DND-41 (cell line): ENCODE results near the gene LEMD1.

Source experiments
- ATAC-seq: fragments of 200-7000 bp; cut with Tn5 transposase; 3 replicates; pipeline ENCODE4 v1.9.1; 2021; ENCODE audit warnings: low read depth; ENCODE audit not compliant: insufficient read depth
- DNase-seq: peaks from one replicate; pipeline ENCODE4 v3.0.0-alpha.2; 2020
- H2AFZ ChIP-seq: 2 replicates; pipeline ENCODE4 v1.6.0; 2012; ENCODE audit warnings: low read depth, low read length
- H3K27ac ChIP-seq: 2 replicates; pipeline ENCODE4 v1.5.1; 2012; ENCODE audit warnings: low read length, inconsistent platforms
- H3K27me3 ChIP-seq: fragments of 200-600 bp; sonication (generic); 2 replicates; pipeline ENCODE4 v1.6.0; 2012; ENCODE audit warnings: low read length, mild to moderate bottlenecking, inconsistent platforms; ENCODE audit not compliant: insufficient read depth, poor library complexity
- H3K36me3 ChIP-seq: 2 replicates; pipeline ENCODE4 v1.5.1; 2012; ENCODE audit warnings: low read length, inconsistent platforms; ENCODE audit not compliant: insufficient read depth
- H3K4me1 ChIP-seq: 2 replicates; pipeline ENCODE4 v1.5.1; 2012; ENCODE audit warnings: mild to moderate bottlenecking, low read length; ENCODE audit not compliant: insufficient read depth
- H3K4me2 ChIP-seq: 2 replicates; pipeline ENCODE4 v1.6.0; 2012; ENCODE audit warnings: mild to moderate bottlenecking, moderate library complexity, low read length, inconsistent platforms; ENCODE audit not compliant: insufficient read depth
- H3K4me3 ChIP-seq, 2 experiments: fragments of 200-600 bp in 1 of 2; shearing (Covaris generic) in 1 of 2; 2 replicates each; pipeline ENCODE4 v1.5.1; 2012 to 2016; ENCODE audit warnings: inconsistent platforms in 2 of 2, low read length in 2 of 2, mild to moderate bottlenecking in 2 of 2, low read depth in 1 of 2, moderate library complexity in 1 of 2
- H3K79me2 ChIP-seq: 2 replicates; pipeline ENCODE4 v1.6.0; 2012; ENCODE audit warnings: low read length, inconsistent platforms; ENCODE audit not compliant: insufficient read depth
- H3K9ac ChIP-seq: 2 replicates; pipeline ENCODE4 v1.6.0; 2012; ENCODE audit warnings: low read depth, mild to moderate bottlenecking, inconsistent platforms, low read length, moderate library complexity
- H3K9me3 ChIP-seq: 2 replicates; pipeline ENCODE4 v1.5.1; 2012; ENCODE audit warnings: low read length, moderate library complexity, mild to moderate bottlenecking, inconsistent platforms; ENCODE audit not compliant: insufficient read depth, severe bottlenecking
- H4K20me1 ChIP-seq: 2 replicates; pipeline ENCODE4 v1.6.0; 2012; ENCODE audit warnings: low read length; ENCODE audit not compliant: insufficient read depth
- EZH2 ChIP-seq: IDR thresholded peaks from 3 replicates; pipeline ENCODE4 v1.6.1; 2012; ENCODE audit warnings: borderline replicate concordance, low read depth, mild to moderate bottlenecking, moderate library complexity, low read length, inconsistent platforms; ENCODE audit not compliant: severe bottlenecking
- TF ChIP-seq, protein P1 (sequence below): IDR thresholded peaks from 2 replicates; pipeline ENCODE4 v1.5.1; 2012; ENCODE audit warnings: borderline replicate concordance, low read length, moderate library complexity, mild to moderate bottlenecking; ENCODE audit not compliant: poor library complexity, severe bottlenecking; ENCODE audit errors: extremely low read depth

LEMD1 gene

DNA sequence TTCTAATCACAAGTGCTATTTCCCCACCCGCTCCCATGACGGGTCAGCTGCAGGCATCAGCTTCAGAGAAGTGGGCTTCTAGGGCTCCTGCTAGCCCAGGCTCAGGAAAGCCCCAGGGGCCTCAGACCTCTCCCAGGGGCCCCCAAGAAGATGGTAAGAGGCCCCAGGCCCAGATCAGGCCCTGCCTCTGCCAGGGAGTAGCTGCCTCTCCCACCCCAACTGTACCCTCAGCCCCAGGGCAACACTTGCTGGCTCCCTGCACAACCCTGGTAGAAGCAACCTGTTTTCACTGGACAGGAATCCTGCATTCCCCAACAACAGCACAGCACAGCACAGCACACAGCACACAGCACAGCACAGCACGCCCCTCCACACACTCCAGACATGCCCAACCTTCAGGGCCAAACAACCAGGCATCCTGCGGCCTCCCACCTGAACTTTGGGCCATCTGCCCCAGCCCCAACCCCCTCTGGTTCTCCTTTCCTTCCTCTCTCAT, 27.4 kb upstream of the LEMD1 start:
- Histone ChIP-seq H3K4me2 (no peak overlapping the region), H3K27me3 (peaks cover 43% of the 10 kb centered on the region), H3K4me1 (no peaks in the 10 kb centered on the region), H2AFZ (no peak overlapping the region), H3K27ac (no peak overlapping the region), H3K4me3 (no peak overlapping the region), H4K20me1 (peaks cover 5% of the 10 kb centered on the region; the same call in 1 of the 2 replicates), H3K9me3 (no peaks in the 10 kb centered on the region), H3K9ac (no peak overlapping the region), H3K36me3 (no peaks in the 10 kb centered on the region), H3K79me2 (no peaks in the 10 kb centered on the region)
- ATAC-seq: no peak
- no peak for DNase-seq
- TF ChIP-seq EZH2: no peak
- TF ChIP-seq, protein P1, sequence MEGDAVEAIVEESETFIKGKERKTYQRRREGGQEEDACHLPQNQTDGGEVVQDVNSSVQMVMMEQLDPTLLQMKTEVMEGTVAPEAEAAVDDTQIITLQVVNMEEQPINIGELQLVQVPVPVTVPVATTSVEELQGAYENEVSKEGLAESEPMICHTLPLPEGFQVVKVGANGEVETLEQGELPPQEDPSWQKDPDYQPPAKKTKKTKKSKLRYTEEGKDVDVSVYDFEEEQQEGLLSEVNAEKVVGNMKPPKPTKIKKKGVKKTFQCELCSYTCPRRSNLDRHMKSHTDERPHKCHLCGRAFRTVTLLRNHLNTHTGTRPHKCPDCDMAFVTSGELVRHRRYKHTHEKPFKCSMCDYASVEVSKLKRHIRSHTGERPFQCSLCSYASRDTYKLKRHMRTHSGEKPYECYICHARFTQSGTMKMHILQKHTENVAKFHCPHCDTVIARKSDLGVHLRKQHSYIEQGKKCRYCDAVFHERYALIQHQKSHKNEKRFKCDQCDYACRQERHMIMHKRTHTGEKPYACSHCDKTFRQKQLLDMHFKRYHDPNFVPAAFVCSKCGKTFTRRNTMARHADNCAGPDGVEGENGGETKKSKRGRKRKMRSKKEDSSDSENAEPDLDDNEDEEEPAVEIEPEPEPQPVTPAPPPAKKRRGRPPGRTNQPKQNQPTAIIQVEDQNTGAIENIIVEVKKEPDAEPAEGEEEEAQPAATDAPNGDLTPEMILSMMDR: no peak

DNA sequence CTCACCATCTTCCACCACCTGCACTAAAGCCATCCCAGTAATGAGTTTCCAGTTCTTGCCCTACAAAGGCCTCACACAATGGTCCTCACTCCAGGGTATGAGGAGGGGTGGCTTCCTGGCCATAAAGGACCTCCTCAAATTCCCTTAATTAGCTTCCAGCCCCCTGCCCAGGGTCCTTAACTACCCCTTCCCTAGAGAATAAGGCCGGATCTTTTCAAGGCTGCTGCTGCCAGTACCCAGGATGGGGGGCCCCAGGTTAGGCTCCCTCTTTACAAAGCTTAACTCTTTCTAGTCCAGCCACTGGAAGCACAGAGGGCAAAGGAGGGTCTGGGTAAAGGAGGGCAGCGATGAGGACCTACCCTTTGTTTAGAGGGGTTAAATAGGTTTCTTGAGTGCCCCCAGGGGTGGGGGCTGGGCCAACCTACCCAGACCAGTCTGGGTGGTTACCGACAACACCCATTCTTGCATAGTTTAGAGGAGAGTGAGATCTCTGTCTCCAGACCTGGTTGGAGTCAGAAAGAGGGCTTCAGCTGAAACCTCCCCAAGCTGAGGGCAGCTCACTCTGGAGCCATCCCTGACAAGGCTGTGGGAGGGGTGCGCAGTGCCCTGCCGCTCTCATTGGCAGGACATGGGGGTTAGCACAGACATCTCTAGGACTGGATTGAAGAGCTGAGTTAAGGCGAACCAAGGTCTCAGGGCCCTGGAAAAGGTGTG, 26.8 kb upstream of the LEMD1 start:
- ATAC-seq (no peak), DNase-seq (no peak)
- Histone ChIP-seq H3K4me2 (no peak overlapping the region), H3K27ac (no peak overlapping the region), H3K36me3 (no peaks in the 10 kb centered on the region), H3K79me2 (no peaks in the 10 kb centered on the region), H3K4me3 (no peak overlapping the region), H2AFZ (no peak overlapping the region), H4K20me1 (peaks cover 5% of the 10 kb centered on the region; the same call in 1 of the 2 replicates), H3K9ac (no peak overlapping the region), H3K4me1 (no peaks in the 10 kb centered on the region), H3K9me3 (no peaks in the 10 kb centered on the region), H3K27me3 (peaks cover 44% of the 10 kb centered on the region)
- TF ChIP-seq, protein P1: no peak
- TF ChIP-seq EZH2: no peak

GRCh38 chr1:205447457-205448341, 25.8 kb upstream of the LEMD1 start:
- no peak overlapping the region for H3K27ac ChIP-seq
- H2AFZ ChIP-seq: no peak overlapping the region
- TF ChIP-seq, protein P1: no peak
- TF ChIP-seq EZH2: no peak
- DNase-seq (no peak), ATAC-seq (no peak)
- H3K4me3 ChIP-seq: no peak overlapping the region
- no peaks in the 10 kb centered on the region for H3K36me3 ChIP-seq
- no peaks in the 10 kb centered on the region for H3K9me3 ChIP-seq
- H3K9ac ChIP-seq: no peak overlapping the region
- no peak overlapping the region for H3K4me2 ChIP-seq
- peaks cover 40% of the 10 kb centered on the region for H3K27me3 ChIP-seq
- H3K79me2 ChIP-seq: no peaks in the 10 kb centered on the region
- H4K20me1 ChIP-seq: peaks cover 5% of the 10 kb centered on the region; the same call in 1 of the 2 replicates
- no peaks in the 10 kb centered on the region for H3K4me1 ChIP-seq
